Germinal center (tissue), 1 donor: ENCODE results near the gene EXOSC10.
"Not testable (repeated sequence)": the region's sequence is repeated elsewhere in the genome, so short reads cannot be mapped to it uniquely, and the experiment has no call there.

Experiments
- DNase-seq: peaks from one replicate; pipeline ENCODE4 v3.0.0; 2012; ENCODE audit warnings: mixed read lengths, low spot score

Gene EXOSC10

DNA sequence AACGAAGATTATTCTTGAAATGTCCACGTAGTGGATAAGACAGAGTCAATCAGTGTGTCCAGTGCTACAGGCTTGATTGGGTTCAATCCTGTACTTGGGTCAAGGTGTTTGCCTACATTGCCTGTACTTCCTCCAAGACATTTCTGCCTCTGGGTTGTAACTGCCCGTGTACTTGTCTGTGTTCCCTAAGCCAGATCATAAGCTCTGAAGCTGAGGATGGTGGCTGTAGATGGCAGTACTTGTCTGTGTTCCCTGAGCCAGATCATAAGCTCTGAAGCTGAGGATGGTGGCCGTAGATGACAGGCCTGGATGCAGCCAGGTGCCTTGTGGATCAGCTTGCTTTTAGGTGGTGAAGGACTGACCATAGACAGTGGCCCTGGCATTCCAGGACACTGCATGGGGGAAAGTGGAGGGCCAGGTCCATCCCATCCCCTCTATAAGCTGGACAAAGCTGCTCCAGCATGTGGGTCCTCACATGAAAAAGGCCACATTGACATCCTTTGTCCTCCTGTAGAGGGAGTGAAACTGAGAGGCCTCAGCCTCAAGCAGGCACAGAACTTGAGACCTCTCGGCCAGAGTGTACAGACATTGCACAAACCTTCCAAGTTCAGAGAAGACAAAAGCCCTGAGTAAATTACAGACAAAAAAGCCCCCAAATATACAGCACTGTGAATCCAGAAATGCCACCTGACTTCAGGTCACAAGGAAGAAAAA lies 37.9 kb downstream of the EXOSC10 start:
- DNase-seq, result no peak

- peak; percentile 98 for DNase-seq
Observed at GRCh38 chr1:11059968-11060830, 39.5 kb downstream of the EXOSC10 start, which contains the start of gene SRM. Gene SRM (minus strand): TSS chr1:11060018. CDS start chr1:11059943, 75 bp downstream.

GRCh38 chr1:11059155-11059967 lies 40.3 kb downstream of the EXOSC10 start:
- DNase-seq, result no peak

GRCh38 chr1:11058595-11059154 lies 41.0 kb downstream of the EXOSC10 start:
- no peak for DNase-seq

DNA sequence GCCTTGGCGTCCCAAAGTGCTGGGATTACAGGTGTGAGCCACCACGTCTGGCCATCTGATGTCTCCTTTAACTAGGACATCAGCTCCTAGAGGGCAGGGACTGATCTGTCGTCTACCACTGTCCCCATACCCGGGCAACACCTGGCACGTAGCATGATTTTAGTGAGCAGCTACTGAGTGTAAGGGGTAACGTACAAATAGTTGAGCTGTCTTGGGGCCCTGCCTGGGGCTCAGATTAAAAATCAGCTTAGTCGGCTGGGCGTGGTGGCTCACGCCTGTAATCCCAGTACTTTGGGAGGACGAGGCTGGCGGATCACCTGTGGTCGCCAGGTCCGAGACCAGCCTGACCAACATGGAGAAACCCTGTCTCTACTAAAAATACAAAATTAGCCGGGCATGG lies 41.6 kb downstream of the EXOSC10 start:
- no peak for DNase-seq

DNA sequence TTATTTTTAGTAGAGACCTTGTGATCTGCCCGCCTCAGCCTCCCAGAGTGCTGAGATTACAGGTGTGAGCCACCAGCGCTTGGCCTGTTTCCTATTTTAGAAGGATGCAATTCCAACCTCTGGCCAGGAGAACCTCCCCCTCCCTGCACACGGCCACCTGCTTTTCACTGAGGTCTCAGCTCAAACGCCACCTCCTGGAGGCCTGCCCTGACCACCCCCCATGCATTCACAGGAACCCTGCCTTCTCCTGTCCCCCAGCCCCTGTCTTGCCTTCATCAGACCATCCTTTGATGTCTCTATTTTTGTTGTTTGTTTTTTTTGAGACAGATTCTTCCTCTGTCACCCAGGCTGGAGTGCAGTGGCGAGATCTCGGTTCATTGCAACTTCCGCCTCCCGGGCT lies 42.2 kb downstream of the EXOSC10 start:
- DNase-seq, result no peak

GRCh38 chr1:11056504-11056903 lies 43.2 kb downstream of the EXOSC10 start:
- DNase-seq, result no peak

DNA sequence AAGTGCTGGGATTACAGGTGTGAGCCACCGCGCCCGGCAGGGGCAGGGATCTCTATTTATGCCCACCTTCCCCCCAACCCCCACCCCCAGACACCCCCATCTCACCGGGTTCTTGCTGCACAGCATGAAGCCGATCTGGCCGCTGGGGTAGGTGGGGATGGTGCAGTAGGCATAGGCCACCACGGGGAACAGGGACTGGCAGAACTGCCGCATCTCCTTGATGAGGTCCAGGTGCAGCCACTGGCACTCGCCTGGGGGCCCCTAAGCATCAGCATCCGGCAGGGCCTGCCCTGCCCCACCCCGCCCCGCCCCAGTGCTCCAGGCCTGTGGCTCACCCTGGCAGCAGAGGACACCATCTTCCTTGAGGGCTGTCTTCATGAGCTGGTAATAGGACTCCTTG lies 44.0 kb downstream of the EXOSC10 start:
- no peak for DNase-seq

- no peak for DNase-seq
Observed at GRCh38 chr1:11054666-11055065, 45.0 kb downstream of the EXOSC10 start.

- no peak for DNase-seq
Observed at GRCh38 chr1:11054181-11054580, 45.5 kb downstream of the EXOSC10 start.

DNA sequence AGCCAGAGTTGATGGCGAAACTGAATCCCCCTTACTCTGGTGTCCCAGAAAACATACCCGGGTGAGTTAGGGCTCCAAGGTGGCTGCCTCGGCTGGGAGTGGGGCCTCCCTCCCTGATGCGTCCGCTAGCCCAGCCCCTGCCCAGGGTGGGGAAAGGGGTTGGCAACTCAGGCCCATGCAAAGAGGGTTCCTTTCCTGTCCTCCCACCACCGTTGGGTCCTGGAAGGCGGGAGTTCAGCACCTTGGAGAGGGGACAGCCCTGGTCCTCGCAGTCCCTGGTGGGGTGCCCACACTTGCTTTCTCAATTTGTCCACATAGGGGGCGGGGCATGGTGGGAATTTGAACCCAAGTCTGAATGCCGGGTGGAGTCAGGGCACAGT lies 45.9 kb downstream of the EXOSC10 start:
- DNase-seq, result no peak

DNA sequence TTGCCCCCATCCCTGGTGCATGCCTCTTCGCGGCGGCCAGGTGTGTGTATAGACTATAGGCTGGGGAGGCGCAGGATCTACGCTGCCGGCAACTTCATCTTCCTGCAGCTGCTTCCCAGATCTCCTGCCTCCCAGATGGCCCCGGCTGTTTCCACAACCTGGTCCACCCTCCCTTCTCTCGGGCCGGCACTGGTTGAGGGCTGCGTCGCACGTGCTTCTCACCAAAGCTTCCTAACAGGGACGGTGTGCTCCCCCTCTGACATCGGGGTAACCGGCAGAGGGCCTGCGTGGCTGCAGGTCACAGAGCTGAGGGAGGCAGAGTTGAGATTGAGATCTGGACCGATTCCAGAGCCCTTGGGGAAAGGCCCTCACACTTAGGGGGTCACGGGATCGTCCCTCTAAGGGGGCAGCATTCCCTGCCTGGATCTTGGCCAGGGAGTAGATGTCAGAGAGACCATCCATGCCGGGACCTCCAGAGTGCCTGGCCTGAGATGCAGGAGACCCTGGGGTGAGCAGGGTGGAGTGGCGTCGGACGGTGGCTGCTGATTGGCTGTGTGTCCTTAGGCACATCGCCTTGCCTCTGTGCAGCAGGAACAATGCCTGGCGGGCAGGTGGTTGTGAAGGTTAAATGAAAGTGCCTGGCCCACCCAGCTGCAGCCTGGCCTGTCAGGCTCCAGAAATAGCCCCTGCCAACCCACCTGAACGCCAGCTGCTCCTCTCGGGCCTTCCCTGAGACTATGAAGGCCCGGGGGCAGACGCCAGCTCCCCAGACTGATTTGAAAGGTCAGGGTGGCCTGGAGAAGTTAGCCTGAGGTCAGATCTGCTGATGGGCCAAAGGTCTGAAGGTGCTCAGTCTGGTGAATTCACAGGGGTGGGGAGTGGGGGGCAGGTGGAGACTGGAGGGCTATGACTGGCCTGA lies 46.6 kb downstream of the EXOSC10 start:
- DNase-seq, result no peak

- no peak for DNase-seq
Observed at GRCh38 chr1:11051781-11052511, 47.7 kb downstream of the EXOSC10 start.

- not testable (repeated sequence) for DNase-seq
Observed at GRCh38 chr1:11051121-11051520, 48.5 kb downstream of the EXOSC10 start.

DNA sequence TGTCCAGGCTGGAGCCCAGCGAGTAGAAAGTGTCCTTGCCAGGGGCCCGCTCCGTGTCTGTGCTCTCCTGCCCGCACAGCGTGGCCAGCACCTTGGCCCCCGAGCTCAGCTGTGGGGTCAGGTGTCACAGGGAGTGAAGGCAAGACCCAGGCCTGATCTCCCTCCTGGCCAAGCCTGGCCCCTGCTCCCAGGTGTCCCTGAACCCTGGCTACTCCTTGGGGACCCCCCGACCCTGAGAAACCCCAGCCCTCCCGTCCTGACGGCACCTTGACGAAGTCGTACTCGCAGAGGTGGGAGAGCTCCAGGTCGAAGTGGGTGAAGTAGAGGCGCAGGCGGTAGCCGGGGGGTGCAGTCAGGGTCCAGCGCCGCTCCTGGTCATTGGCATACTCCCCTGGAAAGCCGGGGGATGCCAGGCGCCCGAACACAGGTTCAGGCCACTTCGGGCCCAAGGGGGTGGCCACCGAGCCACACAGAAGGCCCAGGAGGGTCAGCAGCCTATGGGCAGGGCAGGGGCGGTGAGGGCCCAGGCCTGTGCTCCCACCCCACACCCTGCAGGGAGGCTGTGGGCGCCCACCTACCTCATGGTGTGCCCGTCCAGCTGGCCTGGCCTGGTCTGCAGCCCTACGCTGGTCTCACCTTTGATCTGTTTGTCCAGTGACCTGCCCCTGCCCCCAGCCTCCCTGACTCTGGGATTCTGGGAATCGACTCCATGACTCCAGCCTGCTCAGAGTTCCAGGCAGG lies 52.9 kb downstream of the EXOSC10 start, which contains the start of gene MASP2:
Gene MASP2 (minus strand): TSS at position 615 of the 741 bp plus-strand sequence. CDS start 32 bp downstream, at position 583.
- no peak for DNase-seq

- DNase-seq, result no peak
Observed at GRCh38 chr1:11046270-11046566, 53.5 kb downstream of the EXOSC10 start.

GRCh38 chr1:11045428-11046269 lies 54.0 kb downstream of the EXOSC10 start:
- no peak for DNase-seq

- DNase-seq, result no peak
Observed at GRCh38 chr1:11044849-11045427, 54.7 kb downstream of the EXOSC10 start.
